Panc1 (cell line): ENCODE data around the gene STEAP2. TPM values are rescaled to one million over a fixed set of nuclear protein-coding genes. Genes with fewer than 3 reads are reported as not detected.

ENCODE experiments used
- ATAC-seq: fragments of 200-7000 bp; cut with Tn5 transposase; 2 replicates; pipeline ENCODE4 v1.9.1; 2020; ENCODE audit warnings: mild to moderate bottlenecking, moderate library complexity
- BruUV-seq: library from RNA; stranded (reverse); fragments of 400-500 nt; replicated peaks from 2 replicates; lab custom pipeline; 2021; lab: Mats Ljungman, UMichigan
- CTCF ChIA-PET: fragments of 300-600 bp; sonication (Branson Sonifier 250); formaldehyde crosslinking; loops from one replicate; lab custom pipeline; 2022; ENCODE audit warnings: antibody characterized with exemption; lab: Charles Lee
- POLR2A ChIA-PET: fragments of 300-600 bp; sonication (Branson Sonifier 250); formaldehyde crosslinking; loops from one replicate; lab custom pipeline; 2022; ENCODE audit warnings: antibody characterized with exemption; lab: Charles Lee
- DNase-seq: peaks from one replicate; pipeline ENCODE4 v3.0.0-alpha.2; 2010; ENCODE audit warnings: low read depth, low spot score
- H3K27ac ChIP-seq: 2 replicates; pipeline ENCODE4 v1.5.1; 2011; ENCODE audit warnings: mild to moderate bottlenecking, low read length, inconsistent platforms
- H3K27me3 ChIP-seq: fragments of 200-500 bp; sonication (Bioruptor generic); 2 replicates; pipeline ENCODE4 v1.6.0; 2014; ENCODE audit warnings: low read length, inconsistent platforms; ENCODE audit not compliant: control insufficient read depth, insufficient read depth
- H3K36me3 ChIP-seq: fragments of 200-500 bp; sonication (Bioruptor generic); 2 replicates; pipeline ENCODE4 v1.5.1; 2014; ENCODE audit warnings: inconsistent platforms, mild to moderate bottlenecking, low read length, moderate library complexity; ENCODE audit not compliant: control insufficient read depth, insufficient read depth
- H3K4me1 ChIP-seq: 2 replicates; pipeline ENCODE4 v1.5.1; 2011; ENCODE audit warnings: inconsistent platforms, mild to moderate bottlenecking, low read length, moderate library complexity; ENCODE audit not compliant: control insufficient read depth, insufficient read depth
- H3K4me3 ChIP-seq, 2 experiments: 2 replicates each; pipeline ENCODE4 v1.5.1; 2011 to 2012; ENCODE audit warnings: low read depth in 2 of 2, low read length in 2 of 2, mild to moderate bottlenecking in 2 of 2, inconsistent platforms in 1 of 2, moderate library complexity in 1 of 2
- H3K9me3 ChIP-seq: fragments of 200-500 bp; sonication (Bioruptor generic); 2 replicates; pipeline ENCODE4 v1.5.1; 2014; ENCODE audit warnings: low read depth, mild to moderate bottlenecking, inconsistent platforms, low read length, moderate library complexity; ENCODE audit not compliant: control insufficient read depth, insufficient read depth
- CTCF ChIP-seq: fragments of 450-650 bp; IDR thresholded peaks from 2 replicates; pipeline ENCODE4 v1.5.1; 2017; ENCODE audit warnings: mild to moderate bottlenecking
- POLR2AphosphoS5 ChIP-seq: IDR thresholded peaks from 2 replicates; pipeline ENCODE4 v1.6.1; 2012; ENCODE audit warnings: mild to moderate bottlenecking, low read depth, low read length, moderate library complexity
- REST ChIP-seq, 2 experiments: IDR thresholded peaks; 2 replicates each; pipeline ENCODE4 v1.6.1; 2011 to 2012; ENCODE audit warnings: low read depth in 2 of 2, control low read depth in 1 of 2, low read length in 1 of 2, mild to moderate bottlenecking in 1 of 2, moderate library complexity in 1 of 2; ENCODE audit not compliant: insufficient read depth in 1 of 2
- SIN3A ChIP-seq: IDR thresholded peaks from 2 replicates; pipeline ENCODE4 v1.6.1; 2012; ENCODE audit warnings: low read depth, mild to moderate bottlenecking, low read length, moderate library complexity, borderline replicate concordance; ENCODE audit not compliant: insufficient read depth
- TCF7L2 ChIP-seq: IDR thresholded peaks from 2 replicates; pipeline ENCODE4 v1.6.1; 2011; ENCODE audit warnings: mild to moderate bottlenecking, low read depth, low read length, inconsistent platforms
- in situ Hi-C: cut with HindIII; loops from 2 replicates; pipeline ENCODE4 v1.10.0; 2016; ENCODE audit warnings: low sequenced_read_pairs, low pct_unique_long_range_greater_than_20kb
- intact Hi-C: fragments of 100-400 bp; cut with micrococcal nuclease; formaldehyde crosslinking; loops from one replicate; pipeline ENCODE4 v1.10.0; 2022; ENCODE audit not compliant: unreplicated experiment
- total RNA-seq: library from RNA; stranded (reverse); gene quantifications from one replicate; pipeline ENCODE4 v1.2.1, GENCODE V29; 2021; ENCODE audit not compliant: unreplicated experiment

Gene STEAP2
- total RNA-seq, 1 experiment from 2014 or later, result 4.1 TPM

GRCh38 chr7:90230834-90231233 lies 19.3 kb downstream of the STEAP2 start:
- Histone ChIP-seq H3K27me3 (no peaks in the 10 kb centered on the region), H3K36me3 (no peaks in the 10 kb centered on the region), H3K4me1 (no peaks in the 10 kb centered on the region), H3K27ac (no peak overlapping the region), H3K4me3 (no peak overlapping the region), H3K9me3 (no peaks in the 10 kb centered on the region)
- no TSS peak for BruUV-seq
- no peak for TF ChIP-seq SIN3A
- TF ChIP-seq POLR2AphosphoS5, result no peak
- TF ChIP-seq REST (IDR thresholded peaks at IDR 0.05; ENCODE audit: insufficient read depth in 1 of 2, low read depth in 2 of 2, low read length in 1 of 2), result no peak
- no peak for TF ChIP-seq CTCF
- TF ChIP-seq TCF7L2, result no peak
- ATAC-seq, result no peak
- ChIA-PET CTCF (no interaction called here), POLR2A (no interaction called here)
- no peak for DNase-seq
- intact Hi-C loops, result no loop called here
- in situ Hi-C loops, result no loop called here

- H3K27me3 ChIP-seq, result no peaks in the 10 kb centered on the region
- H3K4me1 ChIP-seq, result no peaks in the 10 kb centered on the region
- H3K36me3 ChIP-seq, result no peaks in the 10 kb centered on the region
- intact Hi-C loops, result no loop called here
- BruUV-seq, result no TSS peak
- H3K9me3 ChIP-seq, result no peaks in the 10 kb centered on the region
- no peak overlapping the region for H3K4me3 ChIP-seq
- no peak for TF ChIP-seq CTCF
- TF ChIP-seq TCF7L2, result no peak
- TF ChIP-seq SIN3A, result no peak
- no peak for TF ChIP-seq REST (IDR thresholded peaks at IDR 0.05; ENCODE audit: insufficient read depth in 1 of 2, low read depth in 2 of 2, low read length in 1 of 2)
- TF ChIP-seq POLR2AphosphoS5, result no peak
- CTCF ChIA-PET, result no interaction called here
- POLR2A ChIA-PET, result no interaction called here
- ATAC-seq (no peak), DNase-seq (no peak)
- no peak overlapping the region for H3K27ac ChIP-seq
- in situ Hi-C loops, result no loop called here
Measured at GRCh38 chr7:90231304-90231703, 19.8 kb downstream of the STEAP2 start.
